H1 (cell line): ENCODE data around the gene SPAG17. TPM values are rescaled to one million over a fixed set of nuclear protein-coding genes. Genes with fewer than 3 reads are reported as not detected.

Source experiments
- CTCF ChIA-PET: fragments of 300-600 bp; sonication (Branson Sonifier 250); formaldehyde crosslinking; loops from one replicate; lab custom pipeline; 2021; ENCODE audit not compliant: partially characterized antibody; lab: Charles Lee
- POLR2A ChIA-PET: fragments of 300-600 bp; sonication (Branson Sonifier 250); formaldehyde crosslinking; loops from one replicate; lab custom pipeline; 2021; ENCODE audit warnings: inconsistent platforms; ENCODE audit not compliant: partially characterized antibody; lab: Charles Lee
- DNase-seq, 2 experiments: peaks; one replicate each; pipeline versions ENCODE4 v3.0.0 to v3.0.0-alpha.2; 2010 to 2022; ENCODE audit warnings: low spot score in 2 of 2, low read depth in 1 of 2, mixed read lengths in 1 of 2
- FAIRE-seq: peaks from 2 replicates; lab custom pipeline; 2011; peaks lifted over from hg19 to GRCh38; lab: Jason Lieb, UNC
- H2AFZ ChIP-seq: 2 replicates; pipeline ENCODE4 v1.8.1; 2012; ENCODE audit warnings: low read length, inconsistent platforms
- H2AK5ac ChIP-seq: 2 replicates; pipeline ENCODE4 v1.6.1; 2013; ENCODE audit warnings: low read depth, low read length
- H2BK120ac ChIP-seq: replicated peaks from 2 replicates; pipeline ENCODE3; 2013; ENCODE audit warnings: low read depth, low read length, inconsistent platforms
- H2BK12ac ChIP-seq: 2 replicates; pipeline ENCODE4 v1.6.1; 2013; ENCODE audit warnings: low read depth, low read length
- H2BK15ac ChIP-seq: 2 replicates; pipeline ENCODE4 v1.6.1; 2013; ENCODE audit warnings: low read length
- H2BK20ac ChIP-seq: 2 replicates; pipeline ENCODE4 v1.6.1; 2013; ENCODE audit warnings: low read length
- H2BK5ac ChIP-seq: 2 replicates; pipeline ENCODE4 v1.6.1; 2013; ENCODE audit warnings: low read depth, low read length
- H3K14ac ChIP-seq: 2 replicates; pipeline ENCODE4 v1.6.1; 2013; ENCODE audit warnings: inconsistent platforms; ENCODE audit not compliant: insufficient read length
- H3K18ac ChIP-seq: 2 replicates; pipeline ENCODE4 v1.6.1; 2013; ENCODE audit warnings: low read length; ENCODE audit errors: extremely low read depth
- H3K23ac ChIP-seq: 2 replicates; pipeline ENCODE4 v1.6.1; 2013; ENCODE audit warnings: inconsistent platforms; ENCODE audit not compliant: insufficient read length
- H3K23me2 ChIP-seq: 2 replicates; pipeline ENCODE4 v1.6.1; 2013; ENCODE audit warnings: low read depth, low read length
- H3K27ac ChIP-seq: 2 replicates; pipeline ENCODE4 v1.6.1; 2011; ENCODE audit warnings: low read depth, low read length, inconsistent platforms
- H3K27me3 ChIP-seq, 4 experiments: replicated peaks in 1 of 4; 1 replicate in 1 of 4; 2 replicates in 3 of 4; pipeline versions ENCODE4 v1.6.1 to v1.8.1; 2011 to 2013; ENCODE audit warnings: low read length in 3 of 4, mild to moderate bottlenecking in 3 of 4, inconsistent platforms in 2 of 4, mixed read lengths in 2 of 4, moderate library complexity in 1 of 4; ENCODE audit not compliant: control insufficient read depth in 3 of 4, insufficient read depth in 3 of 4; ENCODE audit errors: extremely low read depth in 1 of 4
- H3K36me3 ChIP-seq, 4 experiments: 2 replicates each; pipeline versions ENCODE4 v1.6.1 to v1.8.1; 2011 to 2013; ENCODE audit warnings: mild to moderate bottlenecking in 4 of 4, low read length in 3 of 4, moderate library complexity in 2 of 4, control low read depth in 1 of 4, inconsistent platforms in 1 of 4; ENCODE audit not compliant: insufficient read depth in 4 of 4, control insufficient read depth in 2 of 4
- H3K4ac ChIP-seq: replicated peaks from 2 replicates; pipeline ENCODE3; 2013; ENCODE audit warnings: low read length, low read depth, mixed read lengths, inconsistent platforms; ENCODE audit not compliant: insufficient read length
- H3K4me1 ChIP-seq, 4 experiments: replicated peaks in 1 of 4; 1 replicate in 1 of 4; 2 replicates in 3 of 4; pipeline versions ENCODE4 v1.6.1 to v1.8.1; 2011 to 2013; ENCODE audit warnings: low read length in 3 of 4, inconsistent platforms in 2 of 4, mixed read lengths in 1 of 4; ENCODE audit not compliant: insufficient read depth in 4 of 4, control insufficient read depth in 3 of 4
- H3K4me2 ChIP-seq, 2 experiments: 2 replicates each; pipeline versions ENCODE4 v1.6.1 to v1.8.1; 2011 to 2013; ENCODE audit warnings: low read depth in 2 of 2, low read length in 2 of 2, control low read depth in 1 of 2, inconsistent platforms in 1 of 2, mild to moderate bottlenecking in 1 of 2; ENCODE audit not compliant: insufficient read depth in 1 of 2
- H3K4me3 ChIP-seq, 4 experiments: fragments of 200-600, 300-600 bp in 1 of 4; sonication (generic), shearing (Covaris generic), sonication (Bioruptor Twin) in 1 of 4; 2 replicates each; pipeline versions ENCODE4 v1.5.1 to v1.8.1; 2011 to 2016; ENCODE audit warnings: low read length in 4 of 4, low read depth in 3 of 4, control low read depth in 2 of 4, inconsistent platforms in 2 of 4, mild to moderate bottlenecking in 2 of 4, mixed read lengths in 1 of 4, moderate library complexity in 1 of 4; ENCODE audit not compliant: insufficient read depth in 2 of 4; ENCODE audit errors: extremely low read depth in 1 of 4
- H3K56ac ChIP-seq: replicated peaks from 2 replicates; pipeline ENCODE3; 2013; ENCODE audit warnings: low read depth, mild to moderate bottlenecking, mixed read lengths, low read length, inconsistent platforms; ENCODE audit not compliant: insufficient read length
- H3K79me1 ChIP-seq: 2 replicates; pipeline ENCODE4 v1.6.1; 2013; ENCODE audit warnings: low read depth, low read length, control low read depth
- H3K79me2 ChIP-seq, 2 experiments: 2 replicates each; pipeline versions ENCODE4 v1.6.1 to v1.8.1; 2012 to 2013; ENCODE audit warnings: low read length in 2 of 2, mild to moderate bottlenecking in 2 of 2, inconsistent platforms in 1 of 2; ENCODE audit not compliant: insufficient read depth in 2 of 2, control insufficient read depth in 1 of 2
- H3K9ac ChIP-seq, 4 experiments: replicated peaks in 1 of 4; 1 replicate in 1 of 4; 2 replicates in 3 of 4; pipeline versions ENCODE4 v1.6.1 to v1.8.1; 2011 to 2013; ENCODE audit warnings: low read depth in 3 of 4, low read length in 3 of 4, control low read depth in 2 of 4, mild to moderate bottlenecking in 2 of 4, moderate library complexity in 2 of 4, inconsistent platforms in 1 of 4; ENCODE audit errors: extremely low read depth in 1 of 4
- H3K9me3 ChIP-seq, 2 experiments: 2 replicates each; pipeline versions ENCODE4 v1.6.1 to v1.8.1; 2012 to 2013; ENCODE audit warnings: mild to moderate bottlenecking in 2 of 2, moderate library complexity in 2 of 2, control low read depth in 1 of 2, inconsistent platforms in 1 of 2, low read depth in 1 of 2, low read length in 1 of 2, mixed read lengths in 1 of 2; ENCODE audit not compliant: insufficient read depth in 2 of 2
- H4K20me1 ChIP-seq, 2 experiments: replicated peaks in 1 of 2; 2 replicates each; pipeline versions ENCODE3 to v1.8.1; 2011 to 2013; ENCODE audit warnings: inconsistent platforms in 2 of 2, low read length in 2 of 2, mild to moderate bottlenecking in 1 of 2; ENCODE audit not compliant: insufficient read depth in 2 of 2, control insufficient read depth in 1 of 2
- H4K5ac ChIP-seq: 2 replicates; pipeline ENCODE4 v1.6.1; 2013; ENCODE audit warnings: low read length, low read depth, mixed read lengths, inconsistent platforms; ENCODE audit not compliant: insufficient read length
- H4K8ac ChIP-seq: 2 replicates; pipeline ENCODE4 v1.8.0; 2013; ENCODE audit warnings: mild to moderate bottlenecking, moderate library complexity, low read length, inconsistent platforms; ENCODE audit not compliant: insufficient read depth; ENCODE audit errors: extremely low read depth
- H4K91ac ChIP-seq: replicated peaks from 2 replicates; pipeline ENCODE3; 2013; ENCODE audit warnings: low read length, mixed read lengths, inconsistent platforms; ENCODE audit not compliant: insufficient read length
- GTF2F1 ChIP-seq: IDR thresholded peaks from 2 replicates; pipeline ENCODE4 v1.6.1; 2012; ENCODE audit warnings: low read depth, low read length, improper control_type of control experiment, borderline replicate concordance
- MAX ChIP-seq: IDR thresholded peaks from 2 replicates; pipeline ENCODE4 v1.6.1; 2012; ENCODE audit warnings: inconsistent platforms
- POLR2A ChIP-seq, 2 experiments: IDR thresholded peaks; 1 replicate in 1 of 2; 2 replicates in 1 of 2; pipeline ENCODE4 v1.6.1; 2011; ENCODE audit warnings: low read depth in 2 of 2, low read length in 2 of 2, mild to moderate bottlenecking in 2 of 2; ENCODE audit errors: control extremely low read depth in 1 of 2
- POU5F1 ChIP-seq: IDR thresholded peaks from 2 replicates; pipeline ENCODE4 v1.6.1; 2011; ENCODE audit warnings: low read depth, mild to moderate bottlenecking, low read length, moderate library complexity
- SIN3A ChIP-seq, 2 experiments: IDR thresholded peaks in 1 of 2; conservative IDR thresholded peaks in 1 of 2; 2 replicates each; pipeline ENCODE4 v1.6.1; 2011 to 2012; ENCODE audit warnings: low read length in 2 of 2, improper control_type of control experiment in 1 of 2, low read depth in 1 of 2, mild to moderate bottlenecking in 1 of 2
- WGBS, 2 experiments: shearing (Covaris generic) in 1 of 2; methylation state at CpG; one replicate each; pipeline versions ENCODE4 v1.1.6 to v1.1.7; 2013 to 2015; ENCODE audit warnings: low lambda C conversion rate in 2 of 2, mixed read lengths in 2 of 2, inconsistent platforms in 1 of 2, low coverage in 1 of 2, missing lambda C conversion rate in 1 of 2; ENCODE audit not compliant: insufficient replicate concordance in 2 of 2, insufficient coverage in 1 of 2, insufficient read length in 1 of 2; ENCODE audit errors: extremely low coverage in 1 of 2, missing lambda C conversion rate in 1 of 2; 5-methylcytosine and 5-hydroxymethylcytosine counted together
- polyA plus RNA-seq, 7 experiments: library from polyadenylated mRNA; depleted of rRNA in 3 of 7; stranded (reverse) in 5 of 7; unstranded in 2 of 7; fragments of >200 nt in 5 of 7; fragments of 200-250 nt in 2 of 7; gene quantifications; 1 replicate in 5 of 7; 2 replicates in 1 of 7; 4 replicates in 1 of 7; pipeline versions ENCODE4 v1.2.1 to v1.2.3, GENCODE V29; 2011 to 2013; ENCODE audit warnings: missing spikeins in 2 of 7, mixed read lengths in 2 of 7
- total RNA-seq: library from RNA; stranded (reverse); fragmentation: NEBNext Ultra II Directional; extraction: Animal tissue kit (Norgen Biotek cat#: 25700); gene quantifications from 2 replicates; pipeline ENCODE4 v1.2.1, GENCODE V29; 2021

Gene SPAG17
- total and polyA plus RNA-seq, 2 of the 8 experiments (the other 6 are each of a cell fraction or from before 2014, with no cell fraction given) = 0.56 to 0.62 TPM

DNA sequence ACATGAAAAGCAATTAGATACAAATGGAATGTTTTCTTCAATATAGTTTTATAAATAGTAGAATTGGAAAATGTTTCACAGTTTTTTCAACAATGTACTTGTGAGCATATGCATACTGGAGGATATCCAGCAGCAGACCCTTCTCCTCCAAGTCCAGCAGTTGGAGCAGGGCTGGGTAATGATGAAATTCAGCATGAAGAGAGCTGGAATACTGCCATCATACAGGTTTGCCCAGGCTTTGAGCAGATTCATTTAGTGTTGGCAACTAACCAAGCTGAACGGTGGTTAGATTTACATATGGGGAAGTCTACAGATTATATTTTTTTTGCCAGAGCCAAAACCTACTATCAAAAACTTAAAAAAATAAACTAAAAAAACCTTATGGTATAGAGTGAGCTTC, 217.1 kb downstream of the SPAG17 start:
- no peaks in the 10 kb centered on the region for H3K79me2 ChIP-seq
- H3K79me1 ChIP-seq = no peaks in the 10 kb centered on the region
- no peak overlapping the region for H2AK5ac ChIP-seq
- no peak overlapping the region for H2BK15ac ChIP-seq
- no peak overlapping the region for H3K23ac ChIP-seq
- no peak overlapping the region for H2BK120ac ChIP-seq
- no peak overlapping the region for H4K91ac ChIP-seq
- H2BK12ac ChIP-seq = no peak overlapping the region
- no peak overlapping the region for H2AFZ ChIP-seq
- no peak for FAIRE-seq
- H2BK20ac ChIP-seq = no peak overlapping the region
- no peaks in the 10 kb centered on the region for H4K20me1 ChIP-seq
- H2BK5ac ChIP-seq = no peak overlapping the region
- H3K4me3 ChIP-seq = no peak overlapping the region
- ChIA-PET POLR2A (interaction anchor here (1.8 kb wide), 1 partner anchor 10 kb away, joined by 4 read pairs; no protein-coding TSS in a partner anchor), CTCF (interaction anchor here (0.6 to 1.0 kb wide), 2 partner anchors 9 to 47 kb away, joined by 3 to 4 read pairs; no protein-coding TSS in a partner anchor)
- no peak for DNase-seq
- H3K23me2 ChIP-seq = no peaks in the 10 kb centered on the region
- H3K14ac ChIP-seq = no peak overlapping the region
- peaks cover 0 to under 1% (median under 1%) of the 10 kb centered on the region in 4 experiments; a peak in 2 of 8 replicates for H3K36me3 ChIP-seq
- H3K9me3 ChIP-seq = no peaks in the 10 kb centered on the region
- no peaks in the 10 kb centered on the region for H3K27me3 ChIP-seq
- WGBS, 2 experiments = 0% methylated on average over 1 of the region's 1 CpG; no CpG with 5 or more reads in 1 of the 2 experiments
- TF ChIP-seq POLR2A (IDR thresholded peaks at IDR 0.05; ENCODE audit: control extremely low read depth in 1 of 2, low read depth in 2 of 2, low read length in 2 of 2) (no peak), POU5F1 (no peak), MAX (no peak), SIN3A (conservative IDR thresholded peaks at IDR 0.05 in 1 of 2, IDR thresholded peaks at IDR 0.05 in 1 of 2; ENCODE audit: low read depth in 1 of 2, low read length in 2 of 2) (no peak), GTF2F1 (no peak)
- no peak overlapping the region for H3K27ac ChIP-seq
- no peak overlapping the region for H4K5ac ChIP-seq
- H3K4me2 ChIP-seq = peak overlapping the region in 1 of 2 experiments; percentile 26; a peak in 1 of 4 replicates
- H3K9ac ChIP-seq = no peak overlapping the region
- H3K18ac ChIP-seq = no peak overlapping the region
- no peak overlapping the region for H3K4ac ChIP-seq
- H3K4me1 ChIP-seq = peaks cover 0 to 5% (median 1%) of the 10 kb centered on the region in 4 experiments; a peak in 4 of 7 replicates
- no peak overlapping the region for H4K8ac ChIP-seq
- no peak overlapping the region for H3K56ac ChIP-seq
